GM23338 (cell line): Measurements from ENCODE around the gene ABCC1.

ENCODE experiments used
- CREB1 ChIP-seq: fragments of 250-450 bp; sonication (Bioruptor Pico); IDR thresholded peaks from 2 replicates; pipeline ENCODE4 v1.5.0; 2020; ENCODE audit warnings: low read depth, mild to moderate bottlenecking, moderate library complexity
- CTCF ChIP-seq, 2 experiments: fragments of 200-600 bp in 1 of 2; sonication (generic) in 1 of 2; conservative IDR thresholded peaks; 2 replicates each; pipeline versions ENCODE4 v1.5.1 to v1.6.1; 2016 to 2017; ENCODE audit warnings: antibody characterized with exemption in 2 of 2, low read depth in 2 of 2, mild to moderate bottlenecking in 2 of 2, moderate library complexity in 1 of 2
- ETS1 ChIP-seq: IDR thresholded peaks from 2 replicates; pipeline ENCODE4 v1.6.1; 2016; ENCODE audit warnings: antibody characterized with exemption
- EZH2 ChIP-seq: fragments of 200-600 bp; sonication (generic); IDR thresholded peaks from one replicate; pipeline ENCODE4 v1.8.0; 2017; ENCODE audit warnings: antibody characterized with exemption, mild to moderate bottlenecking, low read depth; ENCODE audit not compliant: unreplicated experiment
- EZH2phosphoT487 ChIP-seq: fragments of 200-600 bp; sonication (generic); IDR thresholded peaks from one replicate; pipeline ENCODE4 v1.8.1; 2018; ENCODE audit warnings: antibody characterized with exemption; ENCODE audit not compliant: unreplicated experiment
- JUNB ChIP-seq: IDR thresholded peaks from one replicate; pipeline ENCODE4 v1.6.1; 2016; ENCODE audit warnings: antibody characterized with exemption; ENCODE audit not compliant: unreplicated experiment
- NANOG ChIP-seq: IDR thresholded peaks from 2 replicates; pipeline ENCODE4 v1.6.1; 2016; ENCODE audit warnings: antibody characterized with exemption, borderline replicate concordance
- POLR2AphosphoS5 ChIP-seq: IDR thresholded peaks from 2 replicates; pipeline ENCODE4 v1.6.1; 2016; ENCODE audit warnings: antibody characterized with exemption, low read depth
- REST ChIP-seq: IDR thresholded peaks from one replicate; pipeline ENCODE4 v1.6.1; 2018; ENCODE audit warnings: antibody characterized with exemption; ENCODE audit not compliant: unreplicated experiment
- STAT1 ChIP-seq: IDR thresholded peaks from one replicate; pipeline ENCODE4 v1.6.1; 2016; ENCODE audit warnings: antibody characterized with exemption; ENCODE audit not compliant: unreplicated experiment
- ZNF114 ChIP-seq: fragments of 250-450 bp; sonication (Bioruptor Pico); IDR thresholded peaks from 2 replicates; pipeline ENCODE4 v1.5.0; 2020; ENCODE audit warnings: mild to moderate bottlenecking, moderate library complexity

- TF ChIP-seq CTCF (conservative IDR thresholded peaks at IDR 0.05; ENCODE audit: low read depth in 2 of 2) (no peak), POLR2AphosphoS5 (no peak), REST (no peak), EZH2 (no peak), EZH2phosphoT487 (no peak), NANOG (no peak), ETS1 (no peak), STAT1 (no peak), CREB1 (no peak), JUNB (no peak), ZNF114 (no peak)
Observed at GRCh38 chr16:16182918-16183317, 233.5 kb downstream of the ABCC1 start.
